HepG2 (cell line): Measurements from ENCODE around the gene MYH10. TPM values are rescaled to one million over a fixed set of nuclear protein-coding genes. Genes with fewer than 3 reads are reported as not detected.

Source experiments
- AGO1 ChIP-seq: fragments of 200-400 bp; formaldehyde crosslinking; IDR thresholded peaks from 2 replicates; pipeline ENCODE4 v1.6.1; 2017; ENCODE audit warnings: mild to moderate bottlenecking, low read depth, low read length, moderate library complexity; ENCODE audit not compliant: poor library complexity, severe bottlenecking
- GLI4 ChIP-seq: sonication (generic); formaldehyde crosslinking; IDR thresholded peaks from 2 replicates; pipeline ENCODE4 v1.5.1; 2020; ENCODE audit warnings: missing genetic modification reagents, mild to moderate bottlenecking, moderate library complexity, borderline replicate concordance
- GZF1 ChIP-seq: sonication (generic); formaldehyde crosslinking; IDR thresholded peaks from 2 replicates; pipeline ENCODE4 v1.5.1; 2020; ENCODE audit warnings: mild to moderate bottlenecking, missing genetic modification reagents
- KLF15 ChIP-seq: sonication (generic); formaldehyde crosslinking; IDR thresholded peaks from 2 replicates; pipeline ENCODE4 v1.8.1; 2023; ENCODE audit warnings: borderline replicate concordance, mild to moderate bottlenecking, inconsistent platforms, missing genetic modification reagents, mixed read lengths
- PAX8 ChIP-seq: sonication (generic); formaldehyde crosslinking; IDR thresholded peaks from 2 replicates; pipeline ENCODE4 v1.8.0; 2022; ENCODE audit warnings: mild to moderate bottlenecking, missing genetic modification reagents, borderline replicate concordance
- POLR2A ChIP-seq, 2 experiments: IDR thresholded peaks; 2 replicates each; pipeline ENCODE4 v1.6.1; 2011; ENCODE audit warnings: low read depth in 2 of 2, low read length in 2 of 2, mild to moderate bottlenecking in 1 of 2, moderate library complexity in 1 of 2; ENCODE audit not compliant: insufficient read depth in 1 of 2
- RELA ChIP-seq: sonication (generic); formaldehyde crosslinking; IDR thresholded peaks from 2 replicates; pipeline ENCODE4 v1.4.0; 2020; ENCODE audit warnings: missing genetic modification reagents
- RFXANK ChIP-seq: IDR thresholded peaks from 2 replicates; pipeline ENCODE4 v1.6.1; 2016
- SIX4 ChIP-seq: sonication (generic); formaldehyde crosslinking; IDR thresholded peaks from 2 replicates; pipeline ENCODE4 v1.4.0; 2020; ENCODE audit warnings: missing genetic modification reagents
- SPEN ChIP-seq: sonication (generic); formaldehyde crosslinking; IDR thresholded peaks from 2 replicates; pipeline ENCODE4 v1.5.1; 2020; ENCODE audit warnings: low read depth, mild to moderate bottlenecking, missing genetic modification reagents
- TRIM24 ChIP-seq: sonication (generic); formaldehyde crosslinking; IDR thresholded peaks from 2 replicates; pipeline ENCODE4 v1.8.0; 2022; ENCODE audit warnings: mild to moderate bottlenecking, missing genetic modification reagents
- ZNF329 ChIP-seq: sonication (generic); formaldehyde crosslinking; IDR thresholded peaks from 2 replicates; pipeline ENCODE4 v1.9.0; 2021; ENCODE audit warnings: low read depth, mild to moderate bottlenecking, missing genetic modification reagents
- ZNF572 ChIP-seq: sonication (generic); formaldehyde crosslinking; IDR thresholded peaks from 2 replicates; pipeline ENCODE4 v1.5.1; 2020; ENCODE audit warnings: mild to moderate bottlenecking, missing genetic modification reagents
- ZNF713 ChIP-seq: sonication (generic); formaldehyde crosslinking; IDR thresholded peaks from 2 replicates; pipeline ENCODE4 v1.4.0; 2020; ENCODE audit warnings: mild to moderate bottlenecking, missing genetic modification reagents
- ZNF761 ChIP-seq: sonication (generic); formaldehyde crosslinking; conservative IDR thresholded peaks from 2 replicates; pipeline ENCODE4 v1.4.0; 2020; ENCODE audit warnings: mild to moderate bottlenecking, missing genetic modification reagents
- ZNF772 ChIP-seq: sonication (generic); formaldehyde crosslinking; IDR thresholded peaks from 2 replicates; pipeline ENCODE4 v1.5.0; 2020; ENCODE audit warnings: mild to moderate bottlenecking, missing genetic modification reagents
- ZNF782 ChIP-seq: sonication (generic); formaldehyde crosslinking; IDR thresholded peaks from 2 replicates; pipeline ENCODE4 v1.4.0; 2020; ENCODE audit warnings: missing genetic modification reagents, mild to moderate bottlenecking, borderline replicate concordance
- polyA plus RNA-seq, 8 experiments: library from polyadenylated mRNA; depleted of rRNA in 3 of 8; stranded (reverse) in 7 of 8; unstranded in 1 of 8; fragments of >200 nt; fragmentation: Illumina TruSeq in 4 of 8; extraction: Trizol in 4 of 8; gene quantifications; 2 replicates each; pipeline versions ENCODE4 v1.2.1 to v1.2.3, GENCODE V29; 2011 to 2016; ENCODE audit warnings: low read depth in 4 of 8, missing spikeins in 1 of 8, mixed read lengths in 1 of 8; ENCODE audit not compliant: insufficient read depth in 1 of 8
- total RNA-seq, 5 experiments: library from RNA; depleted of rRNA; stranded (reverse); fragments of >200 nt; fragmentation: Illumina TruSeq; extraction: Trizol; gene quantifications; 2 replicates each; pipeline ENCODE4 v1.2.3, GENCODE V29; 2016; ENCODE audit warnings: low read depth in 1 of 5
- TF ChIP-seq, protein P1 (sequence below): sonication (generic); formaldehyde crosslinking; conservative IDR thresholded peaks from 2 replicates; pipeline ENCODE4 v1.4.0; 2020; ENCODE audit warnings: missing genetic modification reagents
- TF ChIP-seq, protein P2 (sequence below): sonication (generic); formaldehyde crosslinking; IDR thresholded peaks from 2 replicates; pipeline ENCODE4 v1.4.0; 2020; ENCODE audit warnings: mild to moderate bottlenecking, missing genetic modification reagents
- TF ChIP-seq, protein P3 (sequence below): sonication (generic); formaldehyde crosslinking; IDR thresholded peaks from 2 replicates; pipeline ENCODE4 v1.9.0; 2021; ENCODE audit warnings: missing genetic modification reagents, mild to moderate bottlenecking, borderline replicate concordance
- TF ChIP-seq, protein P4 (sequence below): sonication (generic); formaldehyde crosslinking; IDR thresholded peaks from 2 replicates; pipeline ENCODE4 v1.5.1; 2020; ENCODE audit warnings: mild to moderate bottlenecking, missing genetic modification reagents

The MYH10 gene
- total and polyA plus RNA-seq, 2 of the 13 experiments (the other 11 are each of a cell fraction or from before 2014, with no cell fraction given) = 43.4 to 68.6 TPM

- TF ChIP-seq, protein P1, sequence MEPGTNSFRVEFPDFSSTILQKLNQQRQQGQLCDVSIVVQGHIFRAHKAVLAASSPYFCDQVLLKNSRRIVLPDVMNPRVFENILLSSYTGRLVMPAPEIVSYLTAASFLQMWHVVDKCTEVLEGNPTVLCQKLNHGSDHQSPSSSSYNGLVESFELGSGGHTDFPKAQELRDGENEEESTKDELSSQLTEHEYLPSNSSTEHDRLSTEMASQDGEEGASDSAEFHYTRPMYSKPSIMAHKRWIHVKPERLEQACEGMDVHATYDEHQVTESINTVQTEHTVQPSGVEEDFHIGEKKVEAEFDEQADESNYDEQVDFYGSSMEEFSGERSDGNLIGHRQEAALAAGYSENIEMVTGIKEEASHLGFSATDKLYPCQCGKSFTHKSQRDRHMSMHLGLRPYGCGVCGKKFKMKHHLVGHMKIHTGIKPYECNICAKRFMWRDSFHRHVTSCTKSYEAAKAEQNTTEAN (CRISPR knock-in tag) = no peak
- TF ChIP-seq, protein P2, sequence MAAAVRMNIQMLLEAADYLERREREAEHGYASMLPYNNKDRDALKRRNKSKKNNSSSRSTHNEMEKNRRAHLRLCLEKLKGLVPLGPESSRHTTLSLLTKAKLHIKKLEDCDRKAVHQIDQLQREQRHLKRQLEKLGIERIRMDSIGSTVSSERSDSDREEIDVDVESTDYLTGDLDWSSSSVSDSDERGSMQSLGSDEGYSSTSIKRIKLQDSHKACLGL (CRISPR knock-in tag) = 0 out of 2 replicates have a peak, but pooled peaks have one; percentile 16
- peak; percentile 59 for TF ChIP-seq ZNF329
- TF ChIP-seq ZNF572 = no peak
- TF ChIP-seq SIX4 (CRISPR knock-in tag) = 0 out of 2 replicates have a peak, but pooled peaks have one; percentile 19
- 0 out of 2 replicates have a peak, but pooled peaks have one; percentile 56 for TF ChIP-seq PAX8
- no peak for TF ChIP-seq RELA (CRISPR knock-in tag)
- TF ChIP-seq, protein P3, sequence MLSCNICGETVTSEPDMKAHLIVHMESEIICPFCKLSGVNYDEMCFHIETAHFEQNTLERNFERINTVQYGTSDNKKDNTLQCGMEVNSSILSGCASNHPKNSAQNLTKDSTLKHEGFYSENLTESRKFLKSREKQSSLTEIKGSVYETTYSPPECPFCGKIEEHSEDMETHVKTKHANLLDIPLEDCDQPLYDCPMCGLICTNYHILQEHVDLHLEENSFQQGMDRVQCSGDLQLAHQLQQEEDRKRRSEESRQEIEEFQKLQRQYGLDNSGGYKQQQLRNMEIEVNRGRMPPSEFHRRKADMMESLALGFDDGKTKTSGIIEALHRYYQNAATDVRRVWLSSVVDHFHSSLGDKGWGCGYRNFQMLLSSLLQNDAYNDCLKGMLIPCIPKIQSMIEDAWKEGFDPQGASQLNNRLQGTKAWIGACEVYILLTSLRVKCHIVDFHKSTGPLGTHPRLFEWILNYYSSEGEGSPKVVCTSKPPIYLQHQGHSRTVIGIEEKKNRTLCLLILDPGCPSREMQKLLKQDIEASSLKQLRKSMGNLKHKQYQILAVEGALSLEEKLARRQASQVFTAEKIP (CRISPR knock-in tag) = no peak
- peak; percentile 2; the same call in 1 of the 2 replicates for TF ChIP-seq SPEN
- TF ChIP-seq ZNF772 (CRISPR knock-in tag) = peak; percentile 21
- 0 out of 2 replicates have a peak, but pooled peaks have one; percentile 6 for TF ChIP-seq ZNF761 (CRISPR knock-in tag)
- TF ChIP-seq, protein P4, sequence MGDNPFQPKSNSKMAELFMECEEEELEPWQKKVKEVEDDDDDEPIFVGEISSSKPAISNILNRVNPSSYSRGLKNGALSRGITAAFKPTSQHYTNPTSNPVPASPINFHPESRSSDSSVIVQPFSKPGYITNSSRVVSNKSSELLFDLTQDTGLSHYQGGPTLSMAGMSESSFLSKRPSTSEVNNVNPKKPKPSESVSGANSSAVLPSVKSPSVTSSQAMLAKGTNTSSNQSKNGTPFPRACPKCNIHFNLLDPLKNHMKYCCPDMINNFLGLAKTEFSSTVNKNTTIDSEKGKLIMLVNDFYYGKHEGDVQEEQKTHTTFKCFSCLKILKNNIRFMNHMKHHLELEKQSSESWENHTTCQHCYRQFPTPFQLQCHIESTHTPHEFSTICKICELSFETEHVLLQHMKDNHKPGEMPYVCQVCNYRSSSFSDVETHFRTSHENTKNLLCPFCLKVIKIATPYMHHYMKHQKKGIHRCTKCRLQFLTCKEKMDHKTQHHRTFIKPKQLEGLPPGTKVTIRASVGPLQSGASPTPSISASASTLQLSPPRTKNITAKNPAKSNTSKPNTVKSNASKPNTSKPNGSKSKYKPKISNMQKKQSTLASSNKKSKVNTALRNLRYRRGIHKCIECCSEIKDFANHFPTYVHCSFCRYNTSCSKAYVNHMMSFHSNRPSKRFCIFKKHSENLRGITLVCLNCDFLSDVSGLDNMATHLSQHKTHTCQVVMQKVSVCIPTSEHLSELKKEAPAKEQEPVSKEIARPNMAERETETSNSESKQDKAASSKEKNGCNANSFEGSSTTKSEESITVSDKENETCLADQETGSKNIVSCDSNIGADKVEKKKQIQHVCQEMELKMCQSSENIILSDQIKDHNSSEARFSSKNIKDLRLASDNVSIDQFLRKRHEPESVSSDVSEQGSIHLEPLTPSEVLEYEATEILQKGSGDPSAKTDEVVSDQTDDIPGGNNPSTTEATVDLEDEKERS (CRISPR knock-in tag) = no peak
- TF ChIP-seq KLF15 = no peak
- TF ChIP-seq AGO1 = peak; percentile 71
- no peak for TF ChIP-seq TRIM24
- TF ChIP-seq GZF1 (CRISPR knock-in tag) = no peak
- TF ChIP-seq GLI4 (CRISPR knock-in tag) = no peak; the same call in 1 of the 2 replicates
- 0 out of 4 replicates have a peak, but pooled peaks of 1 of the 2 experiments have one; percentile 12 for TF ChIP-seq POLR2A (IDR thresholded peaks at IDR 0.05; ENCODE audit: insufficient read depth in 1 of 2, low read depth in 2 of 2, low read length in 2 of 2)
- no peak for TF ChIP-seq ZNF713 (CRISPR knock-in tag)
- no peak for TF ChIP-seq RFXANK (CRISPR knock-in tag)
- no peak for TF ChIP-seq ZNF782 (CRISPR knock-in tag)
Observed at GRCh38 chr17:8436169-8436843, 194.2 kb downstream of the MYH10 start (continued).
